ENCODE measurements around the gene C12orf57. TPM values are rescaled to one million over a fixed set of nuclear protein-coding genes. Genes with fewer than 3 reads are reported as not detected.
A peak's percentile ranks its signal among the peaks of the same experiment; 100 is the strongest.

C12orf57 gene
- total RNA-seq, 2 experiments from 2014 or later, result 305 to 311 TPM

DNA sequence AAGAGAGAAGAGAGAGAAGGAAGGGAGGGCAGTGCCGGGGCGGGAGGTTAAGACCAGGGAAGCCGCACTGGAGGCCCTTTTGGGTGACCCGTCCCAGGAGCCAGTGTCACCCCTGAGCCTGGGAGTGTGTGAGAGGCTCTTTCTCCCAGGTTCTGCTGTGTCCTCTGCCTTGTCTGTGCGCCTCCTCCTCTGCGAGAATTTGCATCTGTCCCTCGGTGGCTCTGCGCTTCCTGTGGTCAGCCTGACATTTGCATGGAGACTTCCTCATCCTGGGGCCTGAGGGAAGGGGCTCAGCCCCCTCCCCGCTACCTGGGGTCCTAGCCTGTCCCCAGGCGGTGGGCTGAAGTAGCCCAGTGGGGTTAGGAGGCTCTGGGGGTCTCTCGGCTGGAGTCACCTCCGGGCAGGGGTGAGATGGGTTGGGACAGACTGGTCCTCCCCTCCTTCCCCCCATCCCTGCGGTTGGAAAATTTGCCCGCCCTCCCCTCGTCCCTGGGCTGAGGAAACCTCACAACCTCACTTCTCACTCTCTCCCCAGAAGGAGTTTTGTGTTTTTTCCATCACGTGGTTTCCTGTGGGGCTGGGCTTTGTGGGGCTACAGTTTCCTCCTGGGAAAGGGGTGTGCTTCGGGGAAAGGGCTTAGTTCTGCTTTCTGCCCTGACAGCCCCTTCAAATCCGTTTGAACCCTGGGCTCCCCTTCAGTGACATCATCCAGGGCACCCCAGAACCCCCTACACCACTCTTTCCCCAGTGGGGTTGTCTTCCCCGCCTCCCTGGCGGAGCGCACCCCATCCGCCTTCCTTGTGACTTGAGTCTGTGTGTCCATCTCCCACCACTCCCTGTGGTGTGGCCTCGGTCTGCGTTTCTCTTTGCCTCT lies 9.9 kb downstream of the C12orf57 start:
- peak; percentile 45 for ATAC-seq (ENCODE audit: poor library complexity)
- Mint-ChIP-seq H3K9me3 (no peaks in the 10 kb centered on the region), H3K27me3 (no peaks in the 10 kb centered on the region), H3K4me3 (peak overlapping the region; percentile 100), H3K36me3 (ENCODE audit: low read depth) (peaks cover 76% of the 10 kb centered on the region), H3K4me1 (ENCODE audit: low read depth) (peaks cover 89% of the 10 kb centered on the region), H3K27ac (peak overlapping the region; percentile 97)
- Histone ChIP-seq H3K9me3 (ENCODE audit: control insufficient read depth in 1 of 2, insufficient read depth in 1 of 2, low read length in 2 of 2) (no peaks in the 10 kb centered on the region), H3K4me1 (ENCODE audit: insufficient read depth, low read length) (peaks cover 94% of the 10 kb centered on the region), H3K27me3 (ENCODE audit: control insufficient read depth in 1 of 2, insufficient read depth in 2 of 2, low read length in 2 of 2) (no peaks in the 10 kb centered on the region), H3K36me3 (ENCODE audit: insufficient read depth, low read length) (peaks cover 59% of the 10 kb centered on the region), H3K4me3 (ENCODE audit: low read length) (peak overlapping the region; percentile 98), H3K27ac (ENCODE audit: low read depth in 1 of 2, low read length in 2 of 2) (peak overlapping the region; percentile 80 to 96)
- intact Hi-C loops (cut with DNase I, micrococcal nuclease), result loop anchor here in 1 of 2 experiments (1.0 to 5.0 kb wide), 2 partner anchors 8 to 101 kb away; partner anchors contain the start of genes CDCA3 and USP5
- POLR2A ChIA-PET, result interaction anchor here (1.2 to 16.4 kb wide), 5 partner anchors 5 to 16 kb away, joined by 5 to 963 read pairs (median 27); partner anchors contain the start of genes C12orf57, PTPN6 and RNU7-1
- TF ChIP-seq CTCF (IDR thresholded peaks at IDR 0.05), result no peak
- CTCF ChIA-PET, result interaction anchor here (1.4 to 13.3 kb wide), 3 partner anchors 6 to 63 kb away, joined by 3 to 324 read pairs (median 4); partner anchors contain the start of genes C12orf57, PTPN6 and RNU7-1
- peak in 13 of 14 experiments; percentile 50 to 90 (median 69) for DNase-seq

- intact Hi-C loops (cut with DNase I, micrococcal nuclease), result loop anchor here in 1 of 2 experiments (5.0 kb wide), 1 partner anchor 102 kb away; the partner anchor contains the start of genes CDCA3 and USP5
- peaks cover 94% of the 10 kb centered on the region for H3K4me1 ChIP-seq (ENCODE audit: insufficient read depth, low read length)
- ATAC-seq (ENCODE audit: poor library complexity) (no peak), DNase-seq (peak in 1 of 14 experiments; percentile 46)
- no peaks in the 10 kb centered on the region for H3K27me3 Mint-ChIP-seq
- H3K4me3 ChIP-seq (ENCODE audit: low read length), result peak overlapping the region; percentile 98
- H3K36me3 ChIP-seq (ENCODE audit: insufficient read depth, low read length), result peaks cover 62% of the 10 kb centered on the region
- peaks cover 84% of the 10 kb centered on the region for H3K36me3 Mint-ChIP-seq (ENCODE audit: low read depth)
- H3K27ac ChIP-seq (ENCODE audit: low read depth in 1 of 2, low read length in 2 of 2), result peak overlapping the region; percentile 80 to 96
- peak overlapping the region; percentile 100 for H3K4me3 Mint-ChIP-seq
- H3K9me3 ChIP-seq (ENCODE audit: control insufficient read depth in 1 of 2, insufficient read depth in 1 of 2, low read length in 2 of 2), result no peaks in the 10 kb centered on the region
- H3K9me3 Mint-ChIP-seq, result no peaks in the 10 kb centered on the region
- ChIA-PET POLR2A (interaction anchor here (1.2 to 16.4 kb wide), 3 partner anchors 7 to 10 kb away, joined by 5 to 963 read pairs (median 8); partner anchors contain the start of genes C12orf57, PTPN6 and RNU7-1), CTCF (interaction anchor here (1.4 to 13.3 kb wide), 3 partner anchors 7 to 64 kb away, joined by 3 to 324 read pairs (median 4); partner anchors contain the start of genes C12orf57, PTPN6 and RNU7-1)
- H3K27me3 ChIP-seq (ENCODE audit: control insufficient read depth in 1 of 2, insufficient read depth in 2 of 2, low read length in 2 of 2), result no peaks in the 10 kb centered on the region
- H3K27ac Mint-ChIP-seq, result peak overlapping the region; percentile 97
- peaks cover 88% of the 10 kb centered on the region for H3K4me1 Mint-ChIP-seq (ENCODE audit: low read depth)
- TF ChIP-seq CTCF (IDR thresholded peaks at IDR 0.05), result no peak
These were observed 10.7 kb downstream of the C12orf57 start for GRCh38 chr12:6954316-6955107.

Data from CD4-positive, alpha-beta T cell (primary cell).